Lower leg skin (tissue), 3 donors: ENCODE data around the gene WDR18.

Experiments used
- POLR2A ChIP-seq, 2 donors: fragments of 450-650 bp; IDR thresholded peaks; one replicate each; pipeline ENCODE4 v1.6.1; 2016 to 2017; ENCODE audit warnings: antibody characterized with exemption in 2 of 2, mild to moderate bottlenecking in 1 of 2, moderate library complexity in 1 of 2
- TF ChIP-seq, protein P1 (sequence below), 3 donors: fragments of 450-650 bp; IDR thresholded peaks; one replicate each; pipeline ENCODE4 v1.5.1; 2016; ENCODE audit warnings: antibody characterized with exemption in 3 of 3, mild to moderate bottlenecking in 3 of 3, moderate library complexity in 2 of 3

DNA sequence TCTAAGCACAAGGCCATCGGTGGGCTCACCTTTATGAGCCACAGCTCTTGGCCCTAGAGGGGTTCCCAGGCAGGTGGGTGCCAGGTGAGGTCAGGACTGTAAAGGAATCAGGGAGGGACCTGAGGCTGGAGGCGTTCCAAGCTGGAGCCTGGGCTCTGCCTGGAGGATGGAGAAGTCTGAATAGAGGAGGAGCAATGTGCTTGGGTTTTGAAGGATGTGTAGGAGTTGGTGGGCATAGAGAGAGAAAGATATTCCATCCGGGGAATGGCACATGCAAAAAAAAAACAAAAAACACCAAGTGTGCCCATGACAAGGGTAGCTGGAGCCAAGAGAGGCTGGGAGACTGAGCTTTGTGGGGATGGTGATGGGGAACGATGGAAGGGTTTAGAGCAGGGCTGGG lies 18.5 kb downstream of the WDR18 start:
- no peak for TF ChIP-seq POLR2A (IDR thresholded peaks at IDR 0.05)
- TF ChIP-seq, protein P1, sequence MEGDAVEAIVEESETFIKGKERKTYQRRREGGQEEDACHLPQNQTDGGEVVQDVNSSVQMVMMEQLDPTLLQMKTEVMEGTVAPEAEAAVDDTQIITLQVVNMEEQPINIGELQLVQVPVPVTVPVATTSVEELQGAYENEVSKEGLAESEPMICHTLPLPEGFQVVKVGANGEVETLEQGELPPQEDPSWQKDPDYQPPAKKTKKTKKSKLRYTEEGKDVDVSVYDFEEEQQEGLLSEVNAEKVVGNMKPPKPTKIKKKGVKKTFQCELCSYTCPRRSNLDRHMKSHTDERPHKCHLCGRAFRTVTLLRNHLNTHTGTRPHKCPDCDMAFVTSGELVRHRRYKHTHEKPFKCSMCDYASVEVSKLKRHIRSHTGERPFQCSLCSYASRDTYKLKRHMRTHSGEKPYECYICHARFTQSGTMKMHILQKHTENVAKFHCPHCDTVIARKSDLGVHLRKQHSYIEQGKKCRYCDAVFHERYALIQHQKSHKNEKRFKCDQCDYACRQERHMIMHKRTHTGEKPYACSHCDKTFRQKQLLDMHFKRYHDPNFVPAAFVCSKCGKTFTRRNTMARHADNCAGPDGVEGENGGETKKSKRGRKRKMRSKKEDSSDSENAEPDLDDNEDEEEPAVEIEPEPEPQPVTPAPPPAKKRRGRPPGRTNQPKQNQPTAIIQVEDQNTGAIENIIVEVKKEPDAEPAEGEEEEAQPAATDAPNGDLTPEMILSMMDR (IDR thresholded peaks at IDR 0.05): no peak
